Ovary (tissue), 9 donors: ENCODE results near the gene RORC. TPM values are rescaled to one million over a fixed set of nuclear protein-coding genes. Genes with fewer than 3 reads are reported as not detected.
A peak's percentile ranks its signal among the peaks of the same experiment; 100 is the strongest.
"Not testable (repeated sequence)": the region's sequence is repeated elsewhere in the genome, so short reads cannot be mapped to it uniquely, and the experiment has no call there.

Experiments used
- DNase-seq, 5 donors: peaks; one replicate each; pipeline ENCODE4 v3.0.0-alpha.2; 2019 to 2020
- H3K27ac ChIP-seq, 2 donors: fragments of 200-600 bp; one replicate each; pipeline versions ENCODE4 v1.5.1 to v1.8.0; 2019 to 2022
- H3K27me3 ChIP-seq: fragments of 200-600 bp; one replicate; pipeline ENCODE4 v1.8.0; 2022
- H3K36me3 ChIP-seq: fragments of 200-600 bp; sonication (generic); one replicate; pipeline ENCODE4 v1.5.1; 2019
- H3K4me1 ChIP-seq: one replicate; pipeline ENCODE4 v1.8.1; 2013; ENCODE audit warnings: mild to moderate bottlenecking, moderate library complexity; ENCODE audit not compliant: insufficient read depth
- H3K4me3 ChIP-seq: fragments of 200-600 bp; sonication (generic); one replicate; pipeline ENCODE4 v1.5.1; 2017
- H3K9me3 ChIP-seq, 2 donors: fragments of 200-600 bp in 1 of 2; sonication (generic) in 1 of 2; one replicate each; pipeline versions ENCODE4 v1.5.1 to v1.8.1; 2013 to 2019; ENCODE audit warnings: mild to moderate bottlenecking in 1 of 2, moderate library complexity in 1 of 2
- CTCF ChIP-seq, 3 donors: fragments of 450-650 bp in 2 of 3; fragments of 200-600 bp in 1 of 3; IDR thresholded peaks; one replicate each; pipeline versions ENCODE4 v1.5.1 to v1.8.0; 2016 to 2022; ENCODE audit warnings: antibody characterized with exemption in 3 of 3, mild to moderate bottlenecking in 1 of 3
- EP300 ChIP-seq: sonication (generic); formaldehyde crosslinking; IDR thresholded peaks from one replicate; pipeline ENCODE4 v1.6.1; 2017; ENCODE audit warnings: antibody characterized with exemption
- POLR2A ChIP-seq: fragments of 450-650 bp; IDR thresholded peaks from one replicate; pipeline ENCODE4 v1.6.1; 2017; ENCODE audit warnings: antibody characterized with exemption, mild to moderate bottlenecking, moderate library complexity
- WGBS, 3 donors: extraction: QIAGEN DNeasy Blood & Tissue Kit in 1 of 3; methylation state at CpG; one replicate each; pipeline versions ENCODE4 v1.1.5 to v1.1.7; 2013 to 2017; 5-methylcytosine and 5-hydroxymethylcytosine counted together
- intact Hi-C, 4 donors: fragments of 100-400 bp; cut with DNase I; formaldehyde crosslinking; loops; one replicate each; pipeline versions ENCODE4 v1.11.0 to v1.15.1; 2022 to 2023
- polyA plus RNA-seq, 2 donors: library from polyadenylated mRNA; stranded (reverse); fragments of 200-250 nt in 1 of 2; fragments of 350-450 nt in 1 of 2; fragmentation: Illumina TruSeq in 1 of 2; extraction: RNeasy Lipid Tissue Mini Kit (QIAGEN cat#74804) in 1 of 2; gene quantifications; one replicate each; pipeline ENCODE4 v1.2.3, GENCODE V29; 2013 to 2014
- total RNA-seq, 7 donors: library from RNA; depleted of rRNA in 2 of 7; stranded (reverse); fragments of >200 nt in 2 of 7; fragmentation: NEBNext Ultra II Directional in 3 of 7; extraction: Animal tissue kit (Norgen Biotek cat#: 25700) in 3 of 7; gene quantifications; one replicate each; pipeline versions ENCODE4 v1.1.0 to v1.2.4, GENCODE V29; 2016 to 2023
- donor health status: DM: no; HTN: no; CAD: no; lungs with moderate emphysema.
- donor health status: DM: no; HTN: no; CAD: no.
- donor health status: Bipolar disorder and iron deficiency.
- donor health status: DM: yes; HTN: yes; CAD: no.
- donor health status: DM: no; HTN: no; CAD: no.
- donor health status: DM: yes; HTN: yes; CAD: no.

RORC gene
- total and polyA plus RNA-seq, 9 donors: 0.18 to 22.3 (median 0.65) TPM

DNA sequence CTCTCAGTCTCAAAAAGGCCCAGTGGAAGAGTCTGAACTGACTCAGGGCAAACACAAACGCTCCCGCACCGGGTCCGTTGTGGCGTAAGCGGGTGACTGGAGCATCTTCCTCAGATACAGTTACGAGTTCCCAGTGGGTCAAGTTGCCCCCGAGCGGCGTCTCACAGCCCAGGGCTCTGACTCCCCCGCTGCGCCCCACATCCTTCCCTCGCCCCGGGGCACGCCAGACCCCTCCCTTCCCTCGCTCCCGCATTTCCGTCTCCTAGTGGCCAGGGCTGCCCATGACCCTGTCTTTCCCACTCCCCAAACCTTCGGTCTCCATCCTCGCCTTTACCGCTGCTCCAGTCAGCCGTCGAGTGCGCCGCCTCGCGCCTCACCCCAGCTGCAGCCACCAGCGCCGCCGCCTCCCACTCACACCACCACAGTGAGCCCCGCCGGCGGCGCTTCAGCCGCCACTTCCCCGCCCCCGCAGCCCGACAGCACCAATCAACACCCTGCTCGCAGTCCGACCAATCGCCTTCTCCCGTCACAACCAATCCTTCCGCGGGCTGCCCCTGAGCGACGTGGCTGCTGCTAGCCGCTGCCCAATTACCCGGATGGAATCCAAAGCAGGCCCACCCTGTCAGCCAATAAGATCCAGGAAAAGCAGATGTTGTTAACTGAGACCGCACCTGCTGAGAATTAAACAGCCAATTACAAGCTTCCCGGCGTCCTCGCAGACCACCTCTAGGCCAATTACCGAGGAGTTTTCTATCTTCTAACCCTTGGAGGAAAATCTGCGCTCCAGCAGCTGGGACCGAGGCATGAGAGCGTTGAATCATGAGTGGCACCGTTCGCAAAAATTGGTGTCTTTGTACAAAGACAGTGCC, 41.3 kb downstream of the RORC start, which contains the start of gene TDRKH:
Gene TDRKH, minus strand, starts transcription at position 430 of the 869 bp plus-strand sequence. CDS start 7,478 bp downstream, outside the sequence.
- peak within 1 kb of the TSS; percentile 55 for H3K4me3 ChIP-seq
- 0 to 1% (median 1%) methylated on average over 58 of the region's 58 CpGs for WGBS, 3 donors
- H3K27ac ChIP-seq: no peak within 1 kb of the TSS
- peaks cover 6% of the 10 kb centered on the region for H3K4me1 ChIP-seq
- H3K9me3 ChIP-seq: no peaks in the 10 kb centered on the region
- no peaks in the 10 kb centered on the region for H3K36me3 ChIP-seq
- H3K27me3 ChIP-seq: no peaks in the 10 kb centered on the region
- intact Hi-C loops: no loop called here
- TF ChIP-seq CTCF (IDR thresholded peaks at IDR 0.05): peak in 2 of 3 donors; percentile 21
- TF ChIP-seq POLR2A: peak; percentile 18
- no peak for TF ChIP-seq EP300
- peak; percentile 94 to 96 (median 95) for DNase-seq

DNA sequence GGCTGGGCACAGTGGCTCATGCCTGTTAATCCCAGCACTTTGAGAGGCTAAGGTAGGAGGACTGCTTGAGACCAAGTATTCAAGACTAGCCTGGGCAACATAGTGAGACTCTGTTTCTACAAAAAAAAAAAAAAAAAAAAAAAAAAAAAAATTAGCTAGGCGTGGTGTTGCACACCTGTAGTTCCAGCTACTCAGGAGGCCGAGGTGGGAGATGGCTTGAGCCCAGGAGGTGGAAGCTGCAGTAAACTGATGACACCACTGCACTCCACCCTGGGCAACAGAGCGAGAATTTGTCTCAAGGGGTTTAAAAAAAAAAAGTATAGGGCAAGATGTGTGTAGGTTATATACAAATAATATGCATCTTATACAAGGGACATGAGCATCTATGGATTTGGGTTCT, 43.9 kb downstream of the RORC start:
- no peak for DNase-seq
- peaks cover 6% of the 10 kb centered on the region for H3K4me1 ChIP-seq
- H3K36me3 ChIP-seq: no peaks in the 10 kb centered on the region
- H3K27me3 ChIP-seq: no peaks in the 10 kb centered on the region
- 88 to 92% (median 89%) methylated on average over 3 of the region's 3 CpGs for WGBS, 3 donors
- H3K27ac ChIP-seq: no peak overlapping the region
- intact Hi-C loops: no loop called here
- H3K9me3 ChIP-seq: no peaks in the 10 kb centered on the region
- no peak overlapping the region for H3K4me3 ChIP-seq
- TF ChIP-seq CTCF (IDR thresholded peaks at IDR 0.05) (no peak), EP300 (no peak), POLR2A (no peak)

- TF ChIP-seq CTCF (IDR thresholded peaks at IDR 0.05) (no peak), POLR2A (no peak), EP300 (no peak)
- Histone ChIP-seq H3K27me3 (no peaks in the 10 kb centered on the region), H3K4me3 (no peak overlapping the region), H3K36me3 (no peaks in the 10 kb centered on the region), H3K27ac (no peak overlapping the region), H3K4me1 (no peaks in the 10 kb centered on the region), H3K9me3 (no peaks in the 10 kb centered on the region)
- intact Hi-C loops: no loop called here
- DNase-seq: no peak
- 44 to 48% (median 47%) methylated on average over 2 of the region's 2 CpGs for WGBS, 3 donors
Observed at GRCh38 chr1:151783796-151784195, 47.8 kb downstream of the RORC start.

GRCh38 chr1:151782741-151783140, 48.9 kb downstream of the RORC start:
- TF ChIP-seq EP300: no peak
- no peak for TF ChIP-seq POLR2A
- TF ChIP-seq CTCF (IDR thresholded peaks at IDR 0.05): no peak
- Histone ChIP-seq H3K36me3 (no peaks in the 10 kb centered on the region), H3K4me3 (no peak overlapping the region), H3K4me1 (no peaks in the 10 kb centered on the region), H3K27me3 (no peaks in the 10 kb centered on the region), H3K9me3 (no peaks in the 10 kb centered on the region), H3K27ac (no peak overlapping the region)
- intact Hi-C loops: no loop called here
- DNase-seq: no peak
- WGBS, 3 donors: 82 to 88% (median 85%) methylated on average over 3 of the region's 3 CpGs

- H3K27ac ChIP-seq, H3K27me3 ChIP-seq, intact Hi-C loops, H3K36me3 ChIP-seq, H3K4me3 ChIP-seq, H3K9me3 ChIP-seq, H3K4me1 ChIP-seq, DNase-seq: not testable (repeated sequence)
- 69 to 81% (median 73%) methylated on average over 5 of the region's 5 CpGs for WGBS, 3 donors
Observed at GRCh38 chr1:151782026-151782425, 49.6 kb downstream of the RORC start.

DNA sequence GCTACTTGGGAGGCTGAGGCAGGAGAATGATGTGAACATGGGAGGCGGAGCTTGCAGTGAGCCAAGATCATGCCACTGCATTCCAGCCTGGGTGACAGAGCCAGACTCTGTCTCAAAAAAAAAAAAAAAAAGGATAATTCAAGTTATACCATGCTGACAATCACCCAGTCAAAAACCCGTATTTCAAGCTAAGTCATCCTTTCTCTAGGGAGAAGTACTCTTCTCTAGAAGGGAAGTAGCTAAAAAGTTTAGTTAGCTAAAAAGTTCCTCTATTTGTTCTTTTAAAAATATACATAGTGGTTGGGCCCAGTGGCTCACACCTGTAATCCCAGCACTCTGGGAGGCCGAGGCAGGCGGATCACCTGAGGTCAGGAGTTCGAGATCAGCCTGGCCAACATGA, 50.9 kb downstream of the RORC start:
- H3K27me3 ChIP-seq, intact Hi-C loops, H3K27ac ChIP-seq, H3K9me3 ChIP-seq, H3K36me3 ChIP-seq, H3K4me1 ChIP-seq, H3K4me3 ChIP-seq, DNase-seq: not testable (repeated sequence)
- 92 to 96% (median 93%) methylated on average over 5 of the region's 5 CpGs for WGBS, 3 donors
